AG09309 (cell line): ENCODE results near the gene POU5F1.
A peak's percentile ranks its signal among the peaks of the same experiment; 100 is the strongest.

Source experiments
- DNase-seq: peaks from one replicate; pipeline ENCODE4 v3.0.0-alpha.2; 2010; ENCODE audit warnings: low read depth
- H3K4me3 ChIP-seq: 2 replicates; pipeline ENCODE4 v1.5.1; 2011; ENCODE audit warnings: mild to moderate bottlenecking, low read depth, low read length, moderate library complexity; ENCODE audit not compliant: control insufficient read depth
- TF ChIP-seq, protein P1 (sequence below): IDR thresholded peaks from 2 replicates; pipeline ENCODE4 v1.5.1; 2011; ENCODE audit warnings: mild to moderate bottlenecking, low read depth, low read length, inconsistent platforms; ENCODE audit not compliant: insufficient read depth, control insufficient read depth; ENCODE audit errors: missing control alignments

Gene POU5F1

DNA sequence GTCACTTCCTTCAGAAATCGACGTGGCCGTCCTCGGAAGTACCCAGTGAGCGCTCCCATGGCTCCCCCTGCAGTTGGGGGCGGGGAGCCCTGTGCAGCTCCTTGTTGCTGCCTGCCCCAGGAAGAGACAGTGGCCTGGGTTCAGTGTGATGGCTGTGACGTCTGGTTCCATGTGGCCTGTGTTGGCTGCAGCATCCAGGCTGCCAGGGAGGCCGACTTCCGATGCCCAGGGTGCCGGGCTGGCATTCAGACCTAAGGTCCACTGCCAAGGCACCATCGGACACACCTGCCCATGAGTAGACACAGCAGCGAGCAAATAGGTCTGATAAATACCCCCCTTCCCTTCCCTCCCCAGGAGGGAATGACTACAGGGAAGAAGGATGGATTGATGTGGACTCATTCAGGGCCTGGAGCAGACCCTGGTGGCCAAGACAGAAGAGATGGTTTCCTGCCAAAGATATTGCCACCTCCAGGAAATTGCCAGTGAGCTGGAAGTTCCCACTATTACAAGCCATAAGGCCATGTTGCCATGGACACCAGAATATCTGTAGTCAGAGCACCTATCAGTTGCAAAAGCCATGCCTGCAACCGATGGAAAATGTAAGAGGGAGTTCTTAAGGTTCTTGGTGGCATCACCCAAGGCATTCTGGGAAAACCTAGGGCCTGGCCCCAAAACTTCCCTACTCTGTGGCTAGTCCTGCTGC lies 7.9 kb downstream of the POU5F1 start:
- TF ChIP-seq, protein P1, sequence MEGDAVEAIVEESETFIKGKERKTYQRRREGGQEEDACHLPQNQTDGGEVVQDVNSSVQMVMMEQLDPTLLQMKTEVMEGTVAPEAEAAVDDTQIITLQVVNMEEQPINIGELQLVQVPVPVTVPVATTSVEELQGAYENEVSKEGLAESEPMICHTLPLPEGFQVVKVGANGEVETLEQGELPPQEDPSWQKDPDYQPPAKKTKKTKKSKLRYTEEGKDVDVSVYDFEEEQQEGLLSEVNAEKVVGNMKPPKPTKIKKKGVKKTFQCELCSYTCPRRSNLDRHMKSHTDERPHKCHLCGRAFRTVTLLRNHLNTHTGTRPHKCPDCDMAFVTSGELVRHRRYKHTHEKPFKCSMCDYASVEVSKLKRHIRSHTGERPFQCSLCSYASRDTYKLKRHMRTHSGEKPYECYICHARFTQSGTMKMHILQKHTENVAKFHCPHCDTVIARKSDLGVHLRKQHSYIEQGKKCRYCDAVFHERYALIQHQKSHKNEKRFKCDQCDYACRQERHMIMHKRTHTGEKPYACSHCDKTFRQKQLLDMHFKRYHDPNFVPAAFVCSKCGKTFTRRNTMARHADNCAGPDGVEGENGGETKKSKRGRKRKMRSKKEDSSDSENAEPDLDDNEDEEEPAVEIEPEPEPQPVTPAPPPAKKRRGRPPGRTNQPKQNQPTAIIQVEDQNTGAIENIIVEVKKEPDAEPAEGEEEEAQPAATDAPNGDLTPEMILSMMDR, result no peak
- H3K4me3 ChIP-seq, result no peak overlapping the region
- no peak for DNase-seq

GRCh38 chr6:31161216-31162126 lies 9.0 kb downstream of the POU5F1 start:
- H3K4me3 ChIP-seq, result no peak overlapping the region
- TF ChIP-seq, protein P1, result no peak
- no peak for DNase-seq

- no peak for DNase-seq
- TF ChIP-seq, protein P1, result peak; percentile 12
- H3K4me3 ChIP-seq, result peak overlapping the region; percentile 84
Measured at GRCh38 chr6:31158863-31159855, 11.3 kb downstream of the POU5F1 start.

DNA sequence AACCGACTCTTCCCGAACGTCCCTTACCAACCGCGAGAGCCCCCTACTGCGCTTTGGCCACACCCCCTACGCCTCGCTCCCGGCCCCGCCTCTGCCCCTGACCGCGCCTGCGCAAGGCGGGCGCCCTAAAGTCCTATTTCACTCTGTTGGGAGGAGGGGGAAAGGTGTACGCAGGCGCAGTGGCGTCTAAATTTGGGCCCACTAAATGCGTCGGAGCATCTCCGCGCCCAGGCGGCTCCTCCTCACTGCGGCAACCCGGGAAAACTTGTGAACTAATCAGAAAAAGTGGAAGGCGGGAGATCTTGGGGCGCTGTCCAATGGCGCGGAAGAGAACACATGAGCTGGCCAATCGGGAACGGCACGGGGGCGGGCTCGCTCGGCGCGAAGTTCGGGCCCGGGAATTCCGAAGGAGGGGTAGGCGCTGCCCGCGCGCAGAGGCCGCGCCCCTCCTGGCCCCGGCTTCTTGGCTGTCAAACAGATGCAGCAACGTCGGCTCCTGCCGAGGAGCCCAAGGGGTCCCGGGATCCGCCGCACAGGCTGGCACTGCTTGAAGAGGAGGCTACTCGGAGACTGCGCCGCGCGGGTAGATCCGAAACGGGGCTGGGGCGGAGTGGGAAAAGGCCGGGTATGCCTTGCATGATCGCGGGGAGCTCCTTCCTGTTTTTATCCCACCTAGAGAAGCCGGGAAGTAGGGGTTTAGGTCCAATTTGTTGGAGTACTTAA lies 12.2 kb downstream of the POU5F1 start, which contains the start of gene TCF19:
TSS of gene TCF19 (plus strand) at position 450 of the 723 bp plus-strand sequence. CDS start 881 bp downstream, outside the sequence.
- H3K4me3 ChIP-seq, result peak within 1 kb of the TSS; percentile 91
- DNase-seq, result peak; percentile 94
- TF ChIP-seq, protein P1, result no peak

DNA sequence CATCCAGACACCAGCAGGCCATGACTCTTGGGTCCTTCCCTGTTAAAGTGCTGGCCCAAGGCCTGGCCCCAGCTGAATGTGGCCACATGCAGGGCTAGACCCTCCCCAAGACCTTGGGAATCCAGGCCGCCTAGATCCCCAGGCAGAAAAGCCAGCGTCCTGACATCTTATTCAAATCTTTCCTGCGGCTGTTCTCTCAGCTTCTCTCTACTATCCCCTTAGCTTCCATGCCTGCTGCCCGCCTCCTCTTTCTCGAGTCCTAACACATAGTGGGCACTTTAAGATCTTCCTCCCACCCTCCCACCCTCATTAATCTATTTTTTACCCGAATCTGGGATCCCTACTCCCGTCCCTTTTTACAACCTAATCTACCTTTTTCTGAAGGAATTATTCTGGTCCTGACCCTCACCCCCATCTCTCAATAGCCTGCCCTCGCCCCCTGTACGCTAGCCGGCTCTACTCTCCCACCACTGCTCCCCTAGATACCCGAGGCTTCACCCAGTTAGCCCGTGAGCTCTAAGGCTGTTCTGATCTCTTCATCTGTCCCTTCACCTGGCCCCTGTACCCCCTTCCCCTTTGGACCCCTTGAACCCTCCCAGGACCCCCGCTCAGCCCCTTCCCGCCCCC lies 12.9 kb downstream of the POU5F1 start, which contains the start of gene CCHCR1:
TSS of gene CCHCR1 (minus strand) at position 290 of the 627 bp plus-strand sequence. CDS start at position 88, 202 bp downstream.
- TF ChIP-seq, protein P1, result no peak
- H3K4me3 ChIP-seq, result peak within 1 kb of the TSS; percentile 91
- DNase-seq, result no peak
